GM19351 (cell line): ENCODE data around the gene TUBB3.
"Not testable (repeated sequence)": the region's sequence is repeated elsewhere in the genome, so short reads cannot be mapped to it uniquely, and the experiment has no call there.

ENCODE experiments used
- ATAC-seq: cut with Tn5 transposase; IDR thresholded peaks from one replicate; pipeline ENCODE4 v1.9.1; 2021; ENCODE audit warnings: mild to moderate bottlenecking, moderate library complexity; ENCODE audit not compliant: unreplicated experiment

TUBB3 gene

GRCh38 chr16:89922884-89923639, at the start of gene TUBB3:
TUBB3 (plus strand) TSS chr16:89923342; CDS start chr16:89923402, 60 bp downstream.
- no peak for ATAC-seq

DNA sequence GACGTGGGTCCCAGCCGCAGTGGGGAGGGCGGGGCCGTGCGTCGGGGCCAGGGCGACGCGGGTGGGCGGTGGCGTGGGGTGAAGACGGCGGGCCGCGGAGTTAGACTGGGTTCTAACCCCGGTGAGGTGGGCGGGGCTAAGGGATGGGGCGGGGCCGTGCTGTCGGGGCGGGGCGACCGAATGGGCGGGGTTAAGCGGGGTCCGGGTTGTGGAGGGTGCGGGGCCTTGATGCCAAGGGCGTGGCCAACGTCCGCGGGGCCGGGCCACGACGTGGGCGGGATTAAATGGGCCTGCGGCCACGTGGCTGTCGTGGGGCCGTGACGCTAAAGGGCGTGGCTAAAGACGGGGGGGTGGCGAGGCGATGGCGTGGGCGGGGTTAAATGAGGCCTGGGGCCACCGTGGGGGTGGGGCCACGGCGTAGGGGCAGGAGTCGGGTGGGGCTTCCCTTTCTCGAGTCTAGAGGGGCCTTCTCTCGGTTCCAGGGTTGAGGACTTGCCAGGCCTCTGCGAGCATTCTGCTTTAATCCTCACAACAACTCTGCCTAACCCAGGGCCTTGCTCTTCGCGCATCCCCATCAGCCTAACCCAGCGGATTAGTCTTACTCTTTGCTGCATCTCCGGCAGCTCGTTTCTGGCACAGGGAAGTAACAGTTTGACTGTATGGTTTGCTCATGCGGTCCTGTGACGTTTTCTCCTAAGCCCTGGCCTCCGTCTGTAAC, 49.0 kb upstream of the TUBB3 start:
- ATAC-seq = peak; percentile 63

DNA sequence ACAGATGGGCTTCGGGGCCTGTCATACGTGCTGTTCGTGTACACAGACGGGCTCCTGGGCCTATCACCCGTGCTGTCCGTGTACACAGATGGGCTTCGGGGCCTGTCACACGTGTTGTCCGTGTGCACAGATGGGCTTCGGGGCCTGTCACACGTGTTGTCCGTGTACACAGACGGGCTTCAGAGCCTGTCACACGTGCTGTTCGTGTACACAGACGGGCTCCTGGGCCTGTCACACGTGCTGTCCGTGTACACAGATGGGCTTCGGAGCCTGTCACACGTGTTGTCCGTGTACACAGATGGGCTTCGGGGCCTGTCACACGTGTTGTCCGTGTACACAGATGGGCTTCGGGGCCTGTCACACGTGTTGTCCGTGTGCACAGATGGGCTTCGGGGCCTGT, 44.0 kb upstream of the TUBB3 start:
- ATAC-seq = not testable (repeated sequence)

DNA sequence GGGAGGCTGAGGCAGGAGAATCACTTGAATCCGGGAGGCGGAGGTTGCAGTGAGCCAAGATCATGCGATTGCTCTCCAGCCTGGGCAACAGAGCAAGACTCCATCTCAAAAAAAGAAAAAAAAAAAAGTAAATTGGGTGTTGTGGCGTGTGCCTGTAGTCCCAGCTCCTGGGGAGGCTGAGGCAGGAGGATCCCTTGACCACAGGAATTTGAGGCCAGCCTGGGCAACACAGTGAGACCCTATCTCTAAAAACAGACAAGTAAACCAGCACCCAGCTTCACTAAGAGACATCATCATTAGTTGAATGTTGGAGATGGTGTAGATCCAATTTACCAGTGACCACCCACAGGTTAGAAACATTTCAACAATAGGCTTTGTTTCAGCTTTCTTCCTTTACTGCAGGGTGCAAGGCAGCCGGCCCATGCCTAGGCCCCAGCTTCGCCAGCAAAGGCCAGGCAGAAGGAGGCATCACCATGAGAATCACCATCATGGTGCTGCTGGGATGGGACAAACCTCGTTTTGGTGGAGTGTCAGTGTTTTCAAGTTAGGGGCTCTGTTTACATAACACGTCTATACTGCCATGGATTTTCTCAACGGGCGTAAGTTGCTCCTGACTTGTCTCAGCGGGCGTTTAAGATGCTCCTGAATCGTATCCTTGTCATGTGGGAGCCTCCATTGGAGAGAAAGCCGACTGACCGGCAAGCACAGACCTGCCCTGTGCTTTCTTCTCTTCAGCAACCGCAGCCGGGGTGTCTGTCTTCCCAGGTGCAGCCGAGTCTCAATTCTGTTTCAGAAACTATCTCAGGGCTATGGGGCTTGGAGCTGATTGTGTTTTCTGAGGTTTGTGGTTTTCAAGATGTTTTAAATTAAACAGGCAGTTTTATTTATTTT, 42.4 kb upstream of the TUBB3 start:
- ATAC-seq = no peak

- no peak for ATAC-seq
These were observed 41.8 kb upstream of the TUBB3 start for GRCh38 chr16:89881368-89881730.

DNA sequence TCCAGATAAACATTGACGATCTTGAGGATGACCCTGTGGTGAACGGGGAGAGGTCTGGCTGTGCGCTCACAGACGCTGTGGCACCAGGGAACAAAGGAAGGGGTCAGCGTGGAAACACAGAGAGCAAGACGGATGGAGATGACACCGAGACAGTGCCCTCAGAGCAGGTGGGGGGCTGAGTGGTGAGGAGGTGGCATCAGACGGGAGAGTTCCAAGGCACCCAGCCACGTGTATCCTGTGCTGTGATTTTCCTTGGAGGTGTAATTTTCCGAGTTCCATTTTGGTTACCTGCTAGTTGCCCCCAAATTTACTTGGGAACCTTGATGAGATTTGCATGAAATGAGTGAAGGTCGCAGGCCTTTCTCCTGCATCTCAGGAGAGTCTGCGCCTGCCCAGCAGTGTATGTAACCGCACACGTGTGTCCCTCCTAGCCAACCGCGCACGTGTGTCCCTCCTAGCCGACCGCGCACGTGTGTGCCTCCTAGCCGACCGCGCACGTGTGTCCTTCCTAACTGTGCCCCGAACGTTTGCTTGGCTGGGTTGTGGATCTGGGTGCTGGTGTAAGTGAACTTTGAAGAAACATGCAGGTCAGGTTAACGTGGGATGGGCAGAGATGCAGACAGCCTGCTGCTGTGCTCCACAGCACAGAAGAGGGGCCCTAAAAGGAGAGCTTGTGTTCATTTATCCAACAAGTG, 39.6 kb upstream of the TUBB3 start:
- no peak for ATAC-seq

GRCh38 chr16:89884041-89884421, 39.1 kb upstream of the TUBB3 start:
- no peak for ATAC-seq

- ATAC-seq = no peak
These were observed 35.9 kb upstream of the TUBB3 start for GRCh38 chr16:89887243-89887642.

DNA sequence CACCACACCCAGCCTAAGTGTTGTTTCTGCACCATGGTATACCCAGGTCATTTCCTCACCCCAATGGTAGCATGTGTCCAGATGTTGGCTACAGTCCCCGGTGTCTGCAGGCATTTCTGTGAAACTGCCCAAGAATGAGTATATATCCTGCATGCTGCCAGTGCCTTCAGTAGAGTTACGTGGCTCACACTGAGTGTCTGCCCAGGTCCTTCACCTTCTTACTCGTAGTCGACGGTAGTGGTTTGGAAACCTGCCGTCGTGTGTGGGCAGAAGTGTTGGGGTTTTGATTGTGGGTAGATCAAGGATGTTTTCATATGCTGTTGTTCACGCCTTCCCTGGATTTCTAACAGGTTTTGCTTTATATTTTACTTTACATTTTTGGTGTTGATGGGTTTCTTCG, 32.9 kb upstream of the TUBB3 start:
- no peak for ATAC-seq

GRCh38 chr16:89890886-89891657, 32.1 kb upstream of the TUBB3 start:
- no peak for ATAC-seq

- ATAC-seq = no peak
These were observed 31.0 kb upstream of the TUBB3 start for GRCh38 chr16:89892055-89892630.

GRCh38 chr16:89892635-89893034, 30.5 kb upstream of the TUBB3 start:
- no peak for ATAC-seq

GRCh38 chr16:89893642-89894548, 29.2 kb upstream of the TUBB3 start:
- no peak for ATAC-seq

- ATAC-seq = no peak
These were observed 27.5 kb upstream of the TUBB3 start for GRCh38 chr16:89895482-89896250.

- ATAC-seq = no peak
These were observed 25.9 kb upstream of the TUBB3 start for GRCh38 chr16:89897204-89897603.

- ATAC-seq = no peak
These were observed 24.8 kb upstream of the TUBB3 start for GRCh38 chr16:89898201-89898967.

DNA sequence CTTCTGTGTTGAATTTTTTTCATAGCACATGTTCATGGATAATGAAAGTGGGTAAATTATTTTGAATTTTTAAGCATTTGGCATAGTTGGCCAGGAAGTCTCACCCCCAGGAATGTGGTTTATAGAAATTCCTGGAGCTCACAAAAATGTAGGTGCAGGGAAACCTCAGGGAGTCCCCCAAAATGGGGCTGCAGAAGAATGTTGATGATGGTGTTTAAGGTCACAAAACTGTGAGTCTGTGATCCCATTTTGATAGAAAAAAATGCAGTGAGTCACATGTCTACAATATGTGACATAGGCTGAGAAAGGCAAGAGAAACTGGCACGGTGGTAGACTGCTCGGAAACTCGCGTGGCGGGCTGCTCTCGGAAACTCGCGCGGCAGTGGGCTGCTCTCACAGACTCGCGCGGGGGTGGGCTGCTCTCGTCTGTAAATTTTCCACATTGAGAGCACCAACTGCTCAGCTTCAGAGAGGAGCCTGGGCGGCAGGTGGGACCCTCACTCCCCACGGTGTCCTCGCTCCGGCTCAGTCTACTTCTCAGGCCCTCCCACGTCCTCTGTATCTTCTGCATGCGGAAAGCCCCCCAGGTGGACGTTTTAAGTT, 23.2 kb upstream of the TUBB3 start:
- no peak for ATAC-seq
